Measurements from ENCODE around the gene MRPL24. TPM values are rescaled to one million over a fixed set of nuclear protein-coding genes. Genes with fewer than 3 reads are reported as not detected.

Gene MRPL24
- total and polyA plus RNA-seq, 4 experiments from 2014 or later, result 44.1 to 150 (median 67.0) TPM

- DNase-seq, result peak in 1 of 5 donors; percentile 32
- Histone ChIP-seq H3K4me1 (ENCODE audit: insufficient read depth, low read length) (peaks cover 31% of the 10 kb centered on the region), H3K27ac (ENCODE audit: low read depth, low read length) (peak overlapping the region; percentile 74), H3K9me3 (ENCODE audit: control insufficient read depth in 1 of 2, low read length in 2 of 2) (no peaks in the 10 kb centered on the region), H3K4me3 (ENCODE audit: low read length in 2 of 2) (peak overlapping the region; percentile 21 to 33), H3K27me3 (ENCODE audit: insufficient read depth, low read length) (no peaks in the 10 kb centered on the region), H3K36me3 (ENCODE audit: insufficient read depth, low read length) (peaks cover 25% of the 10 kb centered on the region)
- Mint-ChIP-seq H3K36me3 (peaks cover 14 to 53% of the 10 kb centered on the region in 2 donors), H3K27ac (peak overlapping the region; percentile 91 to 100 (median 98)), H3K9me3 (peaks cover 0 to 2% (median 0%) of the 10 kb centered on the region in 8 donors), H3K4me3 (peak overlapping the region; percentile 94 to 99 (median 96)), H3K27me3 (no peaks in the 10 kb centered on the region), H3K4me1 (peaks cover 21 to 51% (median 36%) of the 10 kb centered on the region in 4 donors)
- ChIA-PET CTCF (ENCODE audit: partially characterized antibody) (interaction anchor here (0.8 to 2.6 kb wide), 7 partner anchors 10 to 29 kb away, joined by 3 to 16 read pairs (median 8); partner anchors contain the start of genes HDGF, ISG20L2, METTL25B and PRCC), POLR2A (ENCODE audit: partially characterized antibody) (interaction anchor here (0.7 to 6.7 kb wide), 22 partner anchors 10 to 615 kb away, joined by 3 to 158 read pairs (median 4); partner anchors contain the start of genes HDGF, ISG20L2, METTL25B and PRCC)
- intact Hi-C loops (cut with micrococcal nuclease), result loop anchor here (1.0 to 5.0 kb wide), 4 partner anchors 10 to 76 kb away; partner anchors contain the start of genes HDGF, ISG20L2, METTL25B and PRCC
Observed at GRCh38 chr1:156741481-156741983, 644 bp upstream of the MRPL24 start.

- Mint-ChIP-seq H3K27ac (peak overlapping the region; percentile 91 to 100 (median 98)), H3K36me3 (peaks cover 8 to 50% of the 10 kb centered on the region in 2 donors), H3K4me1 (peaks cover 13 to 38% (median 27%) of the 10 kb centered on the region in 4 donors), H3K4me3 (peak overlapping the region; percentile 94 to 99 (median 96)), H3K27me3 (no peaks in the 10 kb centered on the region), H3K9me3 (peaks cover 0 to 2% (median 0%) of the 10 kb centered on the region in 8 donors)
- no peaks in the 10 kb centered on the region for H3K27me3 ChIP-seq (ENCODE audit: insufficient read depth, low read length)
- peaks cover 20% of the 10 kb centered on the region for H3K36me3 ChIP-seq (ENCODE audit: insufficient read depth, low read length)
- no peaks in the 10 kb centered on the region for H3K9me3 ChIP-seq (ENCODE audit: control insufficient read depth in 1 of 2, low read length in 2 of 2)
- CTCF ChIA-PET (ENCODE audit: partially characterized antibody), result interaction anchor here (1.3 to 2.6 kb wide), 5 partner anchors 11 to 30 kb away, joined by 4 to 16 read pairs (median 15); partner anchors contain the start of genes HDGF, ISG20L2, METTL25B and PRCC
- H3K4me1 ChIP-seq (ENCODE audit: insufficient read depth, low read length), result peaks cover 22% of the 10 kb centered on the region
- H3K4me3 ChIP-seq (ENCODE audit: low read length in 2 of 2), result peak overlapping the region; percentile 83 to 89
- POLR2A ChIA-PET (ENCODE audit: partially characterized antibody), result interaction anchor here (1.2 to 6.7 kb wide), 13 partner anchors 11 to 614 kb away, joined by 3 to 158 read pairs (median 6); partner anchors contain the start of genes HDGF, ISG20L2, METTL25B and PRCC
- no peak for DNase-seq
- intact Hi-C loops (cut with micrococcal nuclease), result loop anchor here (5.0 kb wide), 1 partner anchor 77 kb away; the partner anchor contains the start of gene SH2D2A
- peak overlapping the region; percentile 84 for H3K27ac ChIP-seq (ENCODE audit: low read depth, low read length)
Observed at GRCh38 chr1:156740237-156740740, 599 bp downstream of the MRPL24 start.

- CTCF ChIA-PET (ENCODE audit: partially characterized antibody), result interaction anchor here (1.0 to 1.5 kb wide), 3 partner anchors 13 to 121 kb away, joined by 3 to 10 read pairs (median 6); partner anchors contain the start of gene PRCC
- Histone ChIP-seq H3K36me3 (ENCODE audit: insufficient read depth, low read length) (peaks cover 13% of the 10 kb centered on the region), H3K4me3 (ENCODE audit: low read length in 2 of 2) (no peak overlapping the region), H3K27ac (ENCODE audit: low read depth, low read length) (no peak overlapping the region), H3K4me1 (ENCODE audit: insufficient read depth, low read length) (peaks cover 22% of the 10 kb centered on the region), H3K27me3 (ENCODE audit: insufficient read depth, low read length) (no peaks in the 10 kb centered on the region), H3K9me3 (ENCODE audit: control insufficient read depth in 1 of 2, low read length in 2 of 2) (no peaks in the 10 kb centered on the region)
- peak overlapping the region in 3 of 8 donors; percentile 31 to 61 (median 49) for H3K4me3 Mint-ChIP-seq
- DNase-seq, result no peak
- peak overlapping the region in 6 of 7 donors; percentile 3 to 92 (median 67) for H3K27ac Mint-ChIP-seq
- peaks cover 13 to 36% (median 24%) of the 10 kb centered on the region in 4 donors for H3K4me1 Mint-ChIP-seq
- intact Hi-C loops (cut with micrococcal nuclease), result no loop called here
- H3K27me3 Mint-ChIP-seq, result no peaks in the 10 kb centered on the region
- H3K9me3 Mint-ChIP-seq, result peaks cover 0 to 2% (median 0%) of the 10 kb centered on the region in 8 donors
- POLR2A ChIA-PET (ENCODE audit: partially characterized antibody), result interaction anchor here (0.6 to 6.7 kb wide), 3 partner anchors 10 to 139 kb away, joined by 3 to 158 read pairs (median 126); partner anchors contain the start of genes ISG20L2, METTL25B and PRCC
- H3K36me3 Mint-ChIP-seq, result peaks cover 8 to 41% of the 10 kb centered on the region in 2 donors
Observed at GRCh38 chr1:156738916-156739315, 2.0 kb downstream of the MRPL24 start.

GRCh38 chr1:156738407-156738806 lies 2.5 kb downstream of the MRPL24 start:
- CTCF ChIA-PET (ENCODE audit: partially characterized antibody), result interaction anchor here (1.0 to 1.5 kb wide), 2 partner anchors 12 to 30 kb away, joined by 3 to 10 read pairs; partner anchors contain the start of gene PRCC
- peak overlapping the region in 4 of 7 donors; percentile 35 to 91 (median 49) for H3K27ac Mint-ChIP-seq
- H3K4me1 Mint-ChIP-seq, result peaks cover 13 to 36% (median 24%) of the 10 kb centered on the region in 4 donors
- H3K4me3 Mint-ChIP-seq, result no peak overlapping the region
- intact Hi-C loops (cut with micrococcal nuclease), result no loop called here
- no peaks in the 10 kb centered on the region for H3K27me3 Mint-ChIP-seq
- H3K9me3 Mint-ChIP-seq, result peaks cover 0 to 2% (median 0%) of the 10 kb centered on the region in 8 donors
- Histone ChIP-seq H3K27ac (ENCODE audit: low read depth, low read length) (no peak overlapping the region), H3K9me3 (ENCODE audit: control insufficient read depth in 1 of 2, low read length in 2 of 2) (no peaks in the 10 kb centered on the region), H3K4me1 (ENCODE audit: insufficient read depth, low read length) (peaks cover 22% of the 10 kb centered on the region), H3K4me3 (ENCODE audit: low read length in 2 of 2) (no peak overlapping the region), H3K27me3 (ENCODE audit: insufficient read depth, low read length) (no peaks in the 10 kb centered on the region), H3K36me3 (ENCODE audit: insufficient read depth, low read length) (peaks cover 8% of the 10 kb centered on the region)
- peaks cover 8 to 36% of the 10 kb centered on the region in 2 donors for H3K36me3 Mint-ChIP-seq
- DNase-seq, result no peak
- POLR2A ChIA-PET (ENCODE audit: partially characterized antibody), result interaction anchor here (0.6 to 6.7 kb wide), 3 partner anchors 10 to 138 kb away, joined by 3 to 158 read pairs (median 126); partner anchors contain the start of genes ISG20L2, METTL25B and PRCC

GRCh38 chr1:156733989-156734584 lies 6.8 kb downstream of the MRPL24 start:
- H3K4me1 ChIP-seq (ENCODE audit: insufficient read depth, low read length), result peaks cover 5% of the 10 kb centered on the region
- H3K27ac ChIP-seq (ENCODE audit: low read depth, low read length), result no peak overlapping the region
- peaks cover 4 to 17% (median 7%) of the 10 kb centered on the region in 4 donors for H3K4me1 Mint-ChIP-seq
- no peak overlapping the region for H3K27ac Mint-ChIP-seq
- H3K4me3 Mint-ChIP-seq, result no peak overlapping the region
- no peaks in the 10 kb centered on the region for H3K36me3 ChIP-seq (ENCODE audit: insufficient read depth, low read length)
- ChIA-PET POLR2A (ENCODE audit: partially characterized antibody) (no interaction called here), CTCF (ENCODE audit: partially characterized antibody) (interaction anchor here (1.4 kb wide), 1 partner anchor 45 kb away, joined by 4 read pairs; no protein-coding TSS in a partner anchor)
- intact Hi-C loops (cut with micrococcal nuclease), result no loop called here
- no peak for DNase-seq
- no peaks in the 10 kb centered on the region for H3K9me3 ChIP-seq (ENCODE audit: control insufficient read depth in 1 of 2, low read length in 2 of 2)
- H3K9me3 Mint-ChIP-seq, result no peaks in the 10 kb centered on the region
- H3K27me3 Mint-ChIP-seq, result no peaks in the 10 kb centered on the region
- H3K4me3 ChIP-seq (ENCODE audit: low read length in 2 of 2), result no peak overlapping the region
- peaks cover 0 to 17% of the 10 kb centered on the region in 2 donors for H3K36me3 Mint-ChIP-seq
- H3K27me3 ChIP-seq (ENCODE audit: insufficient read depth, low read length), result no peaks in the 10 kb centered on the region

- H3K4me3 Mint-ChIP-seq, result no peak within 1 kb of the TSS
- Histone ChIP-seq H3K27ac (ENCODE audit: low read depth, low read length) (peak within 1 kb of the TSS; percentile 90), H3K4me1 (ENCODE audit: insufficient read depth, low read length) (peaks cover 47% of the 10 kb centered on the region), H3K36me3 (ENCODE audit: insufficient read depth, low read length) (peaks cover 16% of the 10 kb centered on the region), H3K9me3 (ENCODE audit: control insufficient read depth in 1 of 2, low read length in 2 of 2) (no peaks in the 10 kb centered on the region), H3K27me3 (ENCODE audit: insufficient read depth, low read length) (no peaks in the 10 kb centered on the region), H3K4me3 (ENCODE audit: low read length in 2 of 2) (peak within 1 kb of the TSS; percentile 96 to 99)
- peak within 1 kb of the TSS in 3 of 7 donors; percentile 94 to 99 (median 98) for H3K27ac Mint-ChIP-seq
- no peaks in the 10 kb centered on the region for H3K9me3 Mint-ChIP-seq
- intact Hi-C loops (cut with micrococcal nuclease), result loop anchor here (1.0 to 5.0 kb wide), 7 partner anchors 12 to 224 kb away; partner anchors contain the start of genes HDGF, MRPL24, PRCC and SH2D2A
- POLR2A ChIA-PET (ENCODE audit: partially characterized antibody), result interaction anchor here (0.6 to 7.8 kb wide), 20 partner anchors 9 to 228 kb away, joined by 3 to 126 read pairs (median 6); partner anchors contain the start of genes CRABP2, HDGF, MEF2D and MRPL24
- CTCF ChIA-PET (ENCODE audit: partially characterized antibody), result interaction anchor here (0.7 to 6.9 kb wide), 15 partner anchors 8 to 162 kb away, joined by 3 to 314 read pairs (median 16); partner anchors contain the start of genes CRABP2, HDGF, INSRR and MRPL24
- H3K27me3 Mint-ChIP-seq, result no peaks in the 10 kb centered on the region
- H3K4me1 Mint-ChIP-seq, result peaks cover 8 to 19% (median 10%) of the 10 kb centered on the region in 4 donors
- peaks cover 8 to 28% of the 10 kb centered on the region in 2 donors for H3K36me3 Mint-ChIP-seq
- peak; percentile 92 to 99 (median 96) for DNase-seq
Observed at GRCh38 chr1:156728599-156729462, 12.1 kb downstream of the MRPL24 start, which contains the start of gene ISG20L2. TSS of gene ISG20L2 (minus strand) at chr1:156728766. CDS start at chr1:156727652, 1,114 bp downstream.

Measured in CD4-positive, alpha-beta memory T cell (primary cell).